ENCODE measurements around the gene CHRD.

The CHRD gene

GRCh38 chr3:184347321-184348056 lies 32.4 kb upstream of the CHRD start:
- DNase-seq: peak; percentile 35

- no peak for DNase-seq
Measured at GRCh38 chr3:184348057-184348382, 31.8 kb upstream of the CHRD start.

- no peak for DNase-seq
Measured at GRCh38 chr3:184349563-184350470, 30.0 kb upstream of the CHRD start.

GRCh38 chr3:184350618-184351017 lies 29.2 kb upstream of the CHRD start:
- no peak for DNase-seq

GRCh38 chr3:184351511-184352148 lies 28.2 kb upstream of the CHRD start:
- no peak for DNase-seq

- no peak for DNase-seq
Measured at GRCh38 chr3:184352149-184352785, 27.6 kb upstream of the CHRD start.

- no peak for DNase-seq
Measured at GRCh38 chr3:184352897-184353545, 26.8 kb upstream of the CHRD start.

GRCh38 chr3:184353546-184353941 lies 26.3 kb upstream of the CHRD start:
- no peak for DNase-seq

GRCh38 chr3:184354121-184354728 lies 25.6 kb upstream of the CHRD start:
- DNase-seq: no peak

GRCh38 chr3:184354754-184355153 lies 25.1 kb upstream of the CHRD start:
- no peak for DNase-seq

- DNase-seq: no peak
Measured at GRCh38 chr3:184355261-184356040, 24.4 kb upstream of the CHRD start.

GRCh38 chr3:184357248-184358123 lies 22.4 kb upstream of the CHRD start:
- no peak for DNase-seq

GRCh38 chr3:184358124-184358767 lies 21.6 kb upstream of the CHRD start:
- DNase-seq: no peak

GRCh38 chr3:184358921-184359350 lies 20.9 kb upstream of the CHRD start:
- no peak for DNase-seq

- no peak for DNase-seq
Measured at GRCh38 chr3:184359610-184360009, 20.2 kb upstream of the CHRD start.

GRCh38 chr3:184360070-184360928 lies 19.6 kb upstream of the CHRD start:
- DNase-seq: no peak

- no peak for DNase-seq
Measured at GRCh38 chr3:184360929-184361531, 18.8 kb upstream of the CHRD start.

GRCh38 chr3:184361532-184361931 lies 18.3 kb upstream of the CHRD start, which contains the start of the genes CLCN2 and POLR2H:
Gene CLCN2 (minus strand): TSS chr3:184361605. CDS start chr3:184361479, 126 bp downstream.
Gene POLR2H (plus strand): TSS chr3:184361710. CDS start chr3:184363493, 1,783 bp downstream.
- DNase-seq: peak; percentile 63

All from fibroblast of skin of right biceps (primary cell).